ENCODE results near the gene SNX9. TPM values are rescaled to one million over a fixed set of nuclear protein-coding genes. Genes with fewer than 3 reads are reported as not detected.

The SNX9 gene
- total RNA-seq, 2 experiments from 2014 or later: 63.4 to 64.4 TPM

DNA sequence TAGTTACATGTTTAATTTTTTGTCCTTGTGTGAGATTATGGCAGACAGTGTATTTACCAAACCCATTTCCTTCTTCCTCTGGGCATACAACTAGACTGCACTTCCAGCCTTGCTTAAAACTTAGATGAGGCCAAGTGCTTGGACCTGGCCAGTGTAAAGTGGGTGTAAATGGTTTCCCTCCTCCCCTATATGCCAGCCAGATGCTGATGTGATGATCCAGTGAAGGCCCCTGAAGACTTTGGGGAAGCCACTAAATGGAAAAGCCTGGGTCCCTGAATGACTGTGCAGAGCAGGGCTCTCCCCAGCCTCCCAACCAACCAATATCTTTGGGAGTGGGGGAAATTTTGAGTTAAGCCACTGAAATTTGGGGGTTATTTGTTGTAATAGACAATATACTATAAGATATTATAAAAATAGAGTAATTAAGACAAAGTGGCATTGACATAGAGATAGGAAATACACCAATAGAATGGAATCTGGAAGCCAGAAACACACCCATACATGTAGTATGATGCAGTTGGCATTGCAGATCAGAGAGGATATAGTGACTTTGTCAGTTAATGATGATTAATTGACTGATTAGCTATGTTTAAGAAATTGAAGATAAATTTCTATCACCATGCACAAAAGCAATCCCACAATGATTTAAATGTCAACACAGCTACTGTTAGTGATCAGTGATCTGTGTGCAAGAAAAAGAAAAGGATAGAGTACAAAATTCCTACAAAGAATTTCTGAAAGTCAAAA, 10.4 kb upstream of the SNX9 start:
- H3K27ac Mint-ChIP-seq: peak overlapping the region; percentile 51
- H3K4me1 Mint-ChIP-seq: peaks cover 50% of the 10 kb centered on the region
- H3K36me3 Mint-ChIP-seq: peaks cover 5% of the 10 kb centered on the region
- no peak for DNase-seq
- H3K27me3 Mint-ChIP-seq: no peaks in the 10 kb centered on the region
- H3K9me3 Mint-ChIP-seq: peaks cover 14% of the 10 kb centered on the region
- no peak overlapping the region for H3K4me3 Mint-ChIP-seq

- Mint-ChIP-seq H3K27me3 (no peaks in the 10 kb centered on the region), H3K4me3 (no peak overlapping the region), H3K9me3 (peaks cover 14% of the 10 kb centered on the region), H3K36me3 (peaks cover 5% of the 10 kb centered on the region), H3K27ac (peak overlapping the region; percentile 53), H3K4me1 (peaks cover 51% of the 10 kb centered on the region)
- DNase-seq: no peak
These were observed 9.9 kb upstream of the SNX9 start for GRCh38 chr6:157813191-157813590.

DNA sequence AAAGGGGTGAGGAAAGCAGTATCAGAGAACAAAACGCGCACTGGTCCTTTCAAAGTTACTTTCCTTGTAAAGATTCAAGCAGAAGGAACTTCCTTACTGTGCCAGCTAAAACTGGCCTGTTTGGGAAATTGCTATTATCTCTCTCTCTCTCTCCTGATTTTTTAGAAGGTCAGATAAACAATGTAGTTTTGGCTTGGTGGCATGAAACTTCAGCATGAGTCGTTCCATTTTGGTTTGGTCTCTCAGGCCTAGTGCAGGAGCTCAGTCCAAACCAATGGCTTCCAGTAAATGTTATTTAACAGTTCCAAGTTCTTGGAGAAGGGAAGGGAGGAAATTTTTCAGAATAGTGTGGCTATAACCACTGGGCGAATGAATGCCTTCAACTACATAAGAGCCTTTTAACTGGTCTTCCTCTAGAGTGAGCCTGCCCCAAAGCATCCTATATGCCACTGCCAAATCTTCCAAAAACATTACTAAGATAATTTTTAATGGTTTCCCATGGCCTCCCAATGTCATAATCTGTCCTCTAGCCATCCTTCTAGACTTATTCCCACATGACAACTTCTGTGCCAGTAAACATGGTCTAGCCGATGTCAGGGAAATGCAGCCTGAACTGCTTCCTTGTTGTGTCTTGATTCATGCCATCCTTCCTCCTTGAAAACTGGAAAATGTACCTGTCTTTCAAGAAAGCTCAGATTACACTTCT, 9.1 kb upstream of the SNX9 start:
- Mint-ChIP-seq H3K27me3 (no peaks in the 10 kb centered on the region), H3K4me3 (peak overlapping the region; percentile 11), H3K36me3 (peaks cover 2% of the 10 kb centered on the region), H3K27ac (peak overlapping the region; percentile 53), H3K9me3 (peaks cover 10% of the 10 kb centered on the region), H3K4me1 (peaks cover 57% of the 10 kb centered on the region)
- no peak for DNase-seq

GRCh38 chr6:157814883-157815282, 8.2 kb upstream of the SNX9 start:
- H3K9me3 Mint-ChIP-seq: peaks cover 6% of the 10 kb centered on the region
- peaks cover 2% of the 10 kb centered on the region for H3K36me3 Mint-ChIP-seq
- peak overlapping the region; percentile 53 for H3K27ac Mint-ChIP-seq
- peak overlapping the region; percentile 9 for H3K4me3 Mint-ChIP-seq
- H3K4me1 Mint-ChIP-seq: peaks cover 63% of the 10 kb centered on the region
- no peaks in the 10 kb centered on the region for H3K27me3 Mint-ChIP-seq
- DNase-seq: no peak

DNA sequence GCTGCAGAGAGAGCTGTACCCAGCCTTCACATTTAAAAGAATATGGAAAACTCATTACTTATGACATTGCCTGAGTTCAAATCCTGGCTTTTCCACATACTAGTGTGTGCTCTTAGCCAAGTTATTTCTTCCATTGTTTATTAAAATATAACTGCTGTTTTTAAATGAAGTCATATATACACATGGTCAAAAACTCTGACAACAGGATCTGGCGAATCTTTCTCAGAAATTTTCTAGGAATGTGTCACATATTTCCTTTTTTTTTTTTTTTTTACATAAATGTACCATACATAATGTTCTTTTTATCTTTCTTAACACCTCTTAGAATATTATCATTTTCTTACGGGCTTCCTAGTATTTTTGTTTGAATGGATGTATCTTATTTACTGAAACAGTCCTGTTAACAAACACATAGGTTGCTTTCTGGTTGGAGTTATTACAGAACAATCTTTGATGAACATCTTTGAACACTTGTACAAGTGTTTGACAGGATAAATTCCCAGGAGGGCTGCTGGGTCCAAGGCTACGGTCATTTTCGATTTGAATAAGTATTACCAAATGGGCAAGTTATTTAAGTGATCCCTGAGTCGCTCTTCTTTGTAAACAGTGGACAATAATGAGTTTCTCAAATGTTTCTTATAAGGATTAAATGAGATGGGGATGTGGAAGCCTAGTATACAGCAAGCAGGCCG, 1.6 kb upstream of the SNX9 start:
- Mint-ChIP-seq H3K4me3 (peak overlapping the region; percentile 80), H3K27ac (peak overlapping the region; percentile 92), H3K36me3 (peaks cover 28% of the 10 kb centered on the region), H3K27me3 (no peaks in the 10 kb centered on the region), H3K9me3 (peaks cover 6% of the 10 kb centered on the region), H3K4me1 (peaks cover 55% of the 10 kb centered on the region)
- no peak for DNase-seq

DNA sequence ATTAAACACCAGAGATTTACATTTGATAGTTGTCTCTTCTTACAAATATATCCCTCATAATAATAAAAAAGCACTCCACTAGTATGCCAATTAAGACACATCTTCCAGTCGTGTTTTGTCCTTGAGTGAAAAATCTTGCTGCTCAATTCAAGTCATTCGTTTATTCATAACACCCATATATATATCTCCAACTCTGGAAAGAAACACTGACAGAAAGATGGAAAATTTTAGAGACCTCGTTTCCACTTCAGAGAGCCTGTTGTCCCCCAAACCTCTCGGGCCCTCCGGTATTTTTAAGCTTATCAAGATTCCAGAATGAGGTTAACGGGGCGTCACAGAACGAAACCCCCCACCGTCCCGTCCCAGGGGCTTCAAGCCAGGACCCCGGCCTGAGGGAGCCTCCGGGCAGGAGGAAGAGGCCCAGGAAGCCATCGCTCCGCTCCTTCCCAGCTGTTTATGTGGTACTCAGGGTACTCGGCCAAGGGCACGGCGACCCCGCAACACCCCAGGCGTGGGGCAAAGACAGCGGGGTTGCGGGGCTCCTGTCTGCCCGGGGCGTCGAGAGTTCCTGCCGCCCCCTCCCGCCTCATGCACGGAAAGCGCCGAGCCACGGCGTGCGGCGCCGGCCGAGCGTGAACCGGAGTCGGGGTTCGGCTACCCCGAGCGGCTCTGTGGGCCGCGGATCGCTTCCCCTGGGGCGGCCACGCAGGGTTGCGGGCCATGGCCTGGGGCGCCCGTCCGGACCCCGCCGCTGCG, 623 bp upstream of the SNX9 start:
- H3K36me3 Mint-ChIP-seq: peaks cover 26% of the 10 kb centered on the region
- no peaks in the 10 kb centered on the region for H3K27me3 Mint-ChIP-seq
- H3K4me1 Mint-ChIP-seq: peaks cover 47% of the 10 kb centered on the region
- peak overlapping the region; percentile 80 for H3K4me3 Mint-ChIP-seq
- no peak for DNase-seq
- peaks cover 6% of the 10 kb centered on the region for H3K9me3 Mint-ChIP-seq
- peak overlapping the region; percentile 92 for H3K27ac Mint-ChIP-seq

DNA sequence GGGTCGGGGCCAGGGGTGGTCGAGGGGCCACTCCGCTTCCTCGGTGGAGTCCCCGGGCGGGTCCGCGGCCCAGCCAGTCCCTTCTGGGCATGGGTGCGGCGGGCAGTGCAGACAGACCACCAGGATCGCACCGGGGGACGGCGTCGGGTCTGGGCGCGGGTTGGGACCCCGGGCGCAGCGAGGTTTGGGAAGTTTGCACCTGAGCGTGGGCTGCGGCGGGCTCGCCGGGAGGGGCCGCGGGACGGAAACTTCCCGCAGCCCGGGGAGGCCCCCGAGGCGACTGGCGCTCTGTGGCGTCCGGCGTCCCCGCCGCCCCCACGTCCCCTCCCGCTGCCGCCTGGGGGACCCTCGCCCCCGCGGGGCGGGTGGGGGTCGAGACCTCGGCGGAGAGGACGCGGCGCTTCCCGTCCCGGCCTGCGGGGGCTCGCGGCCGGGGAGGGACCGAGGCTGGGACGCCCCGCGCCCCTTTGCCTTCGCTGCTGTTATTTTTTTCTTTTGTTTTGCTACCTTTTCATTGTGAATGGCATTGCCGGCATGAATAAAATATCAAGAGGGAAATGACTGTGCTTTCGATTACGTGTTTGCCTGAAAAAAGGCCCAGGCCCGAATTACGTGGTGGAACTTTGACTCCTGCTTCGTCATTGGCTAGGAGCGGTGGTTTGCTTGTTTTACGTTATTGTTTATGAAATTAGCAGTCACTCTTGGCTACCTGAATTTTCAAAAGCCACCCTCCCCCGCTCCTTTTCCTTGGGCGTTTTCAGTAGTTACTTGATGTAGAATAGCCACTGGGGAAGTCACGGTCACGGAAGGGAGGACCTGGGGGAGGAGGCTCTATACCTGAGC, 703 bp downstream of the SNX9 start:
- Mint-ChIP-seq H3K27ac (peak overlapping the region; percentile 95), H3K4me3 (peak overlapping the region; percentile 92), H3K4me1 (peaks cover 49% of the 10 kb centered on the region), H3K36me3 (peaks cover 30% of the 10 kb centered on the region), H3K9me3 (peaks cover 6% of the 10 kb centered on the region), H3K27me3 (no peaks in the 10 kb centered on the region)
- peak; percentile 86 for DNase-seq

GRCh38 chr6:157825243-157825904, 2.3 kb downstream of the SNX9 start:
- H3K27ac Mint-ChIP-seq: peak overlapping the region; percentile 95
- H3K4me3 Mint-ChIP-seq: peak overlapping the region; percentile 92
- H3K27me3 Mint-ChIP-seq: no peaks in the 10 kb centered on the region
- peaks cover 44% of the 10 kb centered on the region for H3K36me3 Mint-ChIP-seq
- peaks cover 56% of the 10 kb centered on the region for H3K4me1 Mint-ChIP-seq
- peaks cover 6% of the 10 kb centered on the region for H3K9me3 Mint-ChIP-seq
- no peak for DNase-seq

GRCh38 chr6:157830354-157831017, 7.4 kb downstream of the SNX9 start:
- H3K27ac Mint-ChIP-seq: peak overlapping the region; percentile 93
- no peak for DNase-seq
- H3K4me1 Mint-ChIP-seq: peaks cover 72% of the 10 kb centered on the region
- peaks cover 34% of the 10 kb centered on the region for H3K9me3 Mint-ChIP-seq
- peak overlapping the region; percentile 54 for H3K4me3 Mint-ChIP-seq
- H3K36me3 Mint-ChIP-seq: peaks cover 71% of the 10 kb centered on the region
- no peaks in the 10 kb centered on the region for H3K27me3 Mint-ChIP-seq

GRCh38 chr6:157831018-157831369, 7.9 kb downstream of the SNX9 start:
- Mint-ChIP-seq H3K27ac (peak overlapping the region; percentile 93), H3K9me3 (peaks cover 32% of the 10 kb centered on the region), H3K27me3 (no peaks in the 10 kb centered on the region), H3K36me3 (peaks cover 71% of the 10 kb centered on the region), H3K4me1 (peaks cover 71% of the 10 kb centered on the region), H3K4me3 (peak overlapping the region; percentile 54)
- no peak for DNase-seq

GRCh38 chr6:157831424-157832249, 8.6 kb downstream of the SNX9 start:
- Mint-ChIP-seq H3K4me3 (peak overlapping the region; percentile 66), H3K27me3 (no peaks in the 10 kb centered on the region), H3K4me1 (peaks cover 73% of the 10 kb centered on the region), H3K27ac (peak overlapping the region; percentile 93), H3K36me3 (peaks cover 73% of the 10 kb centered on the region), H3K9me3 (peaks cover 37% of the 10 kb centered on the region)
- DNase-seq: no peak

DNA sequence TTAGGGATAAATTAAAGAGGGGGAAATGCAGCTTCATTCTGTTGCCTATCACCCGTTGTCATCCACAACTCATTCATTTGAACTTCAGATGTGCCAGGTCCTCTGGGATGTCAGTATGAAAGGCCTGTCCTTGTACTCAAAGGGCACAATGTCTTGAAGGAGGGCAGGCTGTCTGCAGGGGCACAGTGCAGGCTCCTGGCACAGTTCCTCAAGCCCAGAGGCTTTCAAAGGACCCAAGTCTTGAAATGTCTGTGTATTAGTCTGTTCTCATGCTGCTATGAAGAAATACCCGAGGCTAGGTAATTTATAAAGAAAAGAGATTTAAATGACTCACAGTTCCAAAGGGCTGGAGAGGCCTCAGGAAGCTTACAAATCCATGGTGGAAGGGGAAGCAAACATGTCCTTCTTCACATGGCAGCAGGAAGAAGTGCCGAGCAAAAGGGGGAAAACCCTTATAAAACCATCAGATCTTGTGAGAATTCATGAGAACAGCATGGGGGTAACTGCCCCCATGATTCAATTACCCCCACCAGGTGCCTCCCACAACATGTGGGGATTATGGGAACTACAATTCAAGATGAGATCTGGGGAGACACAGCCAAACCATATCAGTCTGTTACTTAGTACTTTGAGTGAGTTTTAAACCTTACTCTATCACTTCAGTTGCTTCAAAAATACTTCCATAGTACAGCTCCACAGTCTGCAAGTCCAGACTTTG, 9.4 kb downstream of the SNX9 start:
- Mint-ChIP-seq H3K9me3 (peaks cover 37% of the 10 kb centered on the region), H3K4me3 (peak overlapping the region; percentile 48), H3K27me3 (no peaks in the 10 kb centered on the region), H3K4me1 (peaks cover 81% of the 10 kb centered on the region), H3K36me3 (peaks cover 81% of the 10 kb centered on the region), H3K27ac (peak overlapping the region; percentile 93)
- DNase-seq: no peak

All from activated naive CD8-positive, alpha-beta T cell treated with anti-CD3 and anti-CD28 coated beads for 36 hours (primary cell).